Endothelial cell (in vitro differentiated cells): ENCODE measurements around the gene ERV3-1. TPM values are rescaled to one million over a fixed set of nuclear protein-coding genes. Genes with fewer than 3 reads are reported as not detected.
"Not testable (repeated sequence)": the region's sequence is repeated elsewhere in the genome, so short reads cannot be mapped to it uniquely, and the experiment has no call there.

Experiments
- DNase-seq: peaks from one replicate; pipeline ENCODE4 v3.0.0; 2021; ENCODE audit warnings: low spot score
- H3K27ac Mint-ChIP-seq: one replicate; pipeline ENCODE4 v1.8.0; 2021; ENCODE audit warnings: mixed read lengths, inconsistent platforms; ENCODE audit not compliant: unreplicated experiment
- H3K27me3 Mint-ChIP-seq: one replicate; pipeline ENCODE4 v1.8.0; 2021; ENCODE audit warnings: mild to moderate bottlenecking, moderate library complexity, mixed read lengths, inconsistent platforms; ENCODE audit not compliant: unreplicated experiment
- H3K36me3 Mint-ChIP-seq: one replicate; pipeline ENCODE4 v1.8.0; 2021; ENCODE audit warnings: mild to moderate bottlenecking, low read depth, mixed read lengths, inconsistent platforms; ENCODE audit not compliant: unreplicated experiment
- H3K4me1 Mint-ChIP-seq: one replicate; pipeline ENCODE4 v1.8.0; 2021; ENCODE audit warnings: mild to moderate bottlenecking, mixed read lengths, inconsistent platforms; ENCODE audit not compliant: unreplicated experiment
- H3K4me3 Mint-ChIP-seq: one replicate; pipeline ENCODE4 v1.8.0; 2021; ENCODE audit warnings: mild to moderate bottlenecking, mixed read lengths, inconsistent platforms; ENCODE audit not compliant: unreplicated experiment
- H3K9me3 Mint-ChIP-seq: one replicate; pipeline ENCODE4 v1.8.0; 2021; ENCODE audit warnings: mixed read lengths, inconsistent platforms; ENCODE audit not compliant: unreplicated experiment
- CTCF ChIP-seq: fragments of 200-600 bp; sonication (generic); IDR thresholded peaks from one replicate; pipeline ENCODE4 v1.5.0; 2021; ENCODE audit warnings: antibody characterized with exemption; ENCODE audit not compliant: unreplicated experiment
- total RNA-seq: library from RNA; stranded (reverse); fragmentation: NEBNext Ultra II Directional; extraction: Animal tissue kit (Norgen Biotek cat#: 25700); gene quantifications from one replicate; pipeline ENCODE4 v1.2.1, GENCODE V29; 2021; ENCODE audit not compliant: unreplicated experiment

Gene ERV3-1
- total RNA-seq, 1 donor from 2014 or later, result 58.4 TPM

DNA sequence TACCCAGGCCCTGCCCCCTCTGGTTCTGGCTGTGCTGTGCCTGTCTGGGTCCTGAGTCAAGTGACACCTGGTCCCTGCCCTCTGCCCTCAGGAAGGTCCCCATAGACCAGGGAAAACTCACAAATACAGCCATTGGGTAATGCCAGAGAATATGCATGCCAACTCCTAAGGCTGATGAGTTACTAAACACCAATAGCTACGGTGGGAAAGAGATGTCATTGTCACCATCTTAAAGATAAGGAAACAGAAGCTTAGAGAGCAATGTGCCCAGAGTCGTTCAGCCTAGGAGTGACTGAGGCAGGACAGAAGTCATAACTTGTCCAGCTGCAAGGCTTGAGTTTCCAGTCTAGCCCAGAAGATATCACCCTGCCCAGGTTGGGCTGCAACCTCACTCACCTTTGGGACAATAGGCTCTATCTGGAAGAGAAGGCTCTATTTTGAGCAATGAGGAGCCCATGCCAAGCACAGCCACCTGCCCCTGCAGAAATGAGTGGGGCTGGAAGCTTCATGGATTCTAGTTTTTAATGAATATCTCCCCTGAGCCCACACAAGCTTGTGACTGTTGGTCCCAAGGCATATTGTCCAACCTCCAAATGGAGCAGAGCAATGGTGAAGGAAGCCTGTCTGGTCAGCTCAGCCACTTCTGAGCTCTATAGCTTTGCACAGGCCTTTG, 60.8 kb downstream of the ERV3-1 start:
- Mint-ChIP-seq H3K4me3 (no peak overlapping the region), H3K36me3 (no peaks in the 10 kb centered on the region), H3K9me3 (no peaks in the 10 kb centered on the region), H3K27ac (no peak overlapping the region), H3K27me3 (peaks cover 7% of the 10 kb centered on the region), H3K4me1 (no peaks in the 10 kb centered on the region)
- TF ChIP-seq CTCF, result no peak
- no peak for DNase-seq

- H3K4me1 Mint-ChIP-seq, H3K36me3 Mint-ChIP-seq, H3K27me3 Mint-ChIP-seq, H3K27ac Mint-ChIP-seq, DNase-seq, H3K9me3 Mint-ChIP-seq, H3K4me3 Mint-ChIP-seq: not testable (repeated sequence)
Observed at GRCh38 chr7:64944667-64945502, 61.6 kb downstream of the ERV3-1 start.

Other genes with a start within 250 kb of the ERV3-1 start
- gene ZNF138, start 212.3 kb downstream of the ERV3-1 start, total RNA-seq, result 14.7 TPM
- 9.3 TPM for gene ZNF273, start 103.4 kb downstream of the ERV3-1 start, total RNA-seq
- 42.0 TPM for gene ZNF117, start 15.7 kb downstream of the ERV3-1 start, total RNA-seq